H9 (cell line): ENCODE results near the gene CD1B. TPM values are rescaled to one million over a fixed set of nuclear protein-coding genes. Genes with fewer than 3 reads are reported as not detected.

Experiments
- DNase-seq: peaks from one replicate; pipeline ENCODE4 v3.0.0-alpha.2; 2017
- H2AFZ ChIP-seq: one replicate; pipeline ENCODE4 v1.6.1; 2013; ENCODE audit warnings: mild to moderate bottlenecking, low read length, control low read depth, moderate library complexity
- H2AK5ac ChIP-seq: 2 replicates; pipeline ENCODE4 v1.6.1; 2013; ENCODE audit warnings: low read length, control low read depth, mixed read lengths; ENCODE audit not compliant: insufficient read length
- H2BK120ac ChIP-seq: one replicate; pipeline ENCODE4 v1.6.1; 2013; ENCODE audit warnings: low read depth, mild to moderate bottlenecking, low read length, control low read depth, inconsistent platforms; ENCODE audit not compliant: poor library complexity, severe bottlenecking
- H2BK12ac ChIP-seq: 2 replicates; pipeline ENCODE4 v1.6.1; 2013; ENCODE audit warnings: low read length, control low read depth, mixed read lengths, low read depth; ENCODE audit not compliant: insufficient read length
- H2BK15ac ChIP-seq: 2 replicates; pipeline ENCODE4 v1.6.1; 2013; ENCODE audit warnings: low read depth, low read length, control low read depth
- H2BK20ac ChIP-seq: one replicate; pipeline ENCODE4 v1.6.1; 2013; ENCODE audit warnings: low read depth, mild to moderate bottlenecking, low read length, control low read depth, inconsistent platforms; ENCODE audit not compliant: poor library complexity, severe bottlenecking
- H2BK5ac ChIP-seq: 2 replicates; pipeline ENCODE4 v1.6.1; 2013; ENCODE audit warnings: low read length, control low read depth, mixed read lengths; ENCODE audit not compliant: insufficient read length
- H3K14ac ChIP-seq: 2 replicates; pipeline ENCODE4 v1.6.1; 2013; ENCODE audit warnings: low read length, control low read depth; ENCODE audit not compliant: insufficient read depth
- H3K18ac ChIP-seq: 2 replicates; pipeline ENCODE4 v1.6.1; 2013; ENCODE audit warnings: low read depth, mild to moderate bottlenecking, mixed read lengths, low read length, control low read depth; ENCODE audit not compliant: insufficient read length
- H3K23ac ChIP-seq: 2 replicates; pipeline ENCODE4 v1.6.1; 2013; ENCODE audit warnings: low read length, control low read depth, mixed read lengths, low read depth; ENCODE audit not compliant: insufficient read length
- H3K23me2 ChIP-seq: 2 replicates; pipeline ENCODE4 v1.6.1; 2013; ENCODE audit warnings: low read depth, mild to moderate bottlenecking, mixed read lengths, low read length, control low read depth; ENCODE audit not compliant: insufficient read length, poor library complexity, severe bottlenecking
- H3K27ac ChIP-seq: 2 replicates; pipeline ENCODE4 v1.5.1; 2013; ENCODE audit warnings: low read length, control low read depth, mixed read lengths, low read depth; ENCODE audit not compliant: insufficient read length
- H3K27me3 ChIP-seq: 2 replicates; pipeline ENCODE4 v1.6.1; 2013; ENCODE audit warnings: low read length, control low read depth, inconsistent platforms; ENCODE audit not compliant: insufficient read depth
- H3K4ac ChIP-seq: 2 replicates; pipeline ENCODE4 v1.6.1; 2013; ENCODE audit warnings: low read depth, mild to moderate bottlenecking, control low read depth, inconsistent platforms, low read length, moderate library complexity
- H3K4me1 ChIP-seq: 2 replicates; pipeline ENCODE4 v1.6.1; 2013; ENCODE audit warnings: low read length, control low read depth, inconsistent platforms; ENCODE audit not compliant: insufficient read depth
- H3K4me2 ChIP-seq: 2 replicates; pipeline ENCODE4 v1.6.1; 2013; ENCODE audit warnings: low read length, control low read depth, mixed read lengths; ENCODE audit not compliant: insufficient read length, insufficient read depth
- H3K56ac ChIP-seq: 2 replicates; pipeline ENCODE4 v1.6.1; 2013; ENCODE audit warnings: low read depth, mild to moderate bottlenecking, mixed read lengths, low read length, control low read depth; ENCODE audit not compliant: insufficient read length
- H3K79me1 ChIP-seq: 2 replicates; pipeline ENCODE4 v1.6.1; 2013; ENCODE audit warnings: low read depth, mild to moderate bottlenecking, moderate library complexity, low read length, control low read depth, inconsistent platforms; ENCODE audit not compliant: insufficient read depth, poor library complexity, severe bottlenecking
- H3K79me2 ChIP-seq: 2 replicates; pipeline ENCODE4 v1.6.1; 2013; ENCODE audit warnings: low read length, control low read depth, inconsistent platforms; ENCODE audit not compliant: insufficient read depth
- H3K9ac ChIP-seq: 2 replicates; pipeline ENCODE4 v1.6.1; 2013; ENCODE audit warnings: low read length, control low read depth, mixed read lengths; ENCODE audit not compliant: insufficient read length; ENCODE audit errors: extremely low read depth
- H3K9me3 ChIP-seq: one replicate; pipeline ENCODE4 v1.6.1; 2013; ENCODE audit warnings: low read depth, low read length, inconsistent platforms; ENCODE audit not compliant: control insufficient read depth
- H3T11ph ChIP-seq: one replicate; pipeline ENCODE4 v1.6.1; 2013; ENCODE audit warnings: mild to moderate bottlenecking, low read length, control low read depth, inconsistent platforms
- H4K20me1 ChIP-seq: one replicate; pipeline ENCODE4 v1.6.1; 2013; ENCODE audit not compliant: control insufficient read depth, insufficient read length, insufficient read depth
- H4K5ac ChIP-seq: 2 replicates; pipeline ENCODE4 v1.6.1; 2013; ENCODE audit warnings: low read depth, mild to moderate bottlenecking, mixed read lengths, low read length, control low read depth; ENCODE audit not compliant: insufficient read length
- H4K8ac ChIP-seq: replicated peaks from 2 replicates; pipeline ENCODE4 v1.6.1; 2013; ENCODE audit warnings: low read length, control low read depth, mixed read lengths, low read depth; ENCODE audit not compliant: insufficient read length
- H4K91ac ChIP-seq: 2 replicates; pipeline ENCODE4 v1.6.1; 2013; ENCODE audit warnings: low read depth, mild to moderate bottlenecking, moderate library complexity, mixed read lengths, low read length, control low read depth; ENCODE audit not compliant: insufficient read length
- H3K27ac Mint-ChIP-seq, 3 experiments: 2 replicates in 2 of 3; 3 replicates in 1 of 3; pipeline ENCODE4 v1.8.0; 2020 to 2021; ENCODE audit warnings: mixed read lengths in 3 of 3, mild to moderate bottlenecking in 1 of 3, moderate library complexity in 1 of 3
- H3K27me3 Mint-ChIP-seq: 2 replicates; pipeline ENCODE4 v1.8.0; 2021; ENCODE audit warnings: low read depth, mild to moderate bottlenecking, moderate library complexity, mixed read lengths
- H3K36me3 Mint-ChIP-seq, 3 experiments: 2 replicates in 2 of 3; 3 replicates in 1 of 3; pipeline ENCODE4 v1.8.0; 2020 to 2021; ENCODE audit warnings: low read depth in 3 of 3, mixed read lengths in 3 of 3; ENCODE audit not compliant: insufficient read depth in 1 of 3
- H3K4me1 Mint-ChIP-seq, 2 experiments: 2 replicates each; pipeline ENCODE4 v1.8.0; 2020; ENCODE audit warnings: mixed read lengths in 2 of 2
- H3K4me3 Mint-ChIP-seq, 2 experiments: 2 replicates in 1 of 2; 3 replicates in 1 of 2; pipeline ENCODE4 v1.8.0; 2020 to 2021; ENCODE audit warnings: mild to moderate bottlenecking in 2 of 2, mixed read lengths in 2 of 2, moderate library complexity in 1 of 2
- H3K9me3 Mint-ChIP-seq, 2 experiments: 2 replicates in 1 of 2; 3 replicates in 1 of 2; pipeline ENCODE4 v1.8.0; 2020; ENCODE audit warnings: mild to moderate bottlenecking in 2 of 2, mixed read lengths in 2 of 2, moderate library complexity in 1 of 2
- WGBS: extraction: QIAGEN DNeasy Blood & Tissue Kit; methylation state at CpG from one replicate; pipeline ENCODE4 v1.1.7; 2013; ENCODE audit warnings: missing lambda C conversion rate, low lambda C conversion rate, mixed read lengths; ENCODE audit not compliant: insufficient read length; ENCODE audit errors: extremely low coverage; 5-methylcytosine and 5-hydroxymethylcytosine counted together
- long read RNA-seq: library from polyadenylated mRNA; unstranded; transcript quantifications from one replicate; pipeline ENCODE4 v2.0.0, GENCODE V29; 2020
- total RNA-seq: library from RNA; stranded (reverse); gene quantifications from 2 replicates; pipeline ENCODE4 v1.2.1, GENCODE V29; 2021
- TF ChIP-seq, protein P1 (sequence below): fragments of 200-600 bp; sonication (generic); conservative IDR thresholded peaks from 3 replicates; pipeline ENCODE4 v1.8.0; 2021; ENCODE audit warnings: antibody characterized with exemption, mild to moderate bottlenecking

CD1B gene
- not detected in 2 replicates for total RNA-seq
- long read RNA-seq, result 0 reads

DNA sequence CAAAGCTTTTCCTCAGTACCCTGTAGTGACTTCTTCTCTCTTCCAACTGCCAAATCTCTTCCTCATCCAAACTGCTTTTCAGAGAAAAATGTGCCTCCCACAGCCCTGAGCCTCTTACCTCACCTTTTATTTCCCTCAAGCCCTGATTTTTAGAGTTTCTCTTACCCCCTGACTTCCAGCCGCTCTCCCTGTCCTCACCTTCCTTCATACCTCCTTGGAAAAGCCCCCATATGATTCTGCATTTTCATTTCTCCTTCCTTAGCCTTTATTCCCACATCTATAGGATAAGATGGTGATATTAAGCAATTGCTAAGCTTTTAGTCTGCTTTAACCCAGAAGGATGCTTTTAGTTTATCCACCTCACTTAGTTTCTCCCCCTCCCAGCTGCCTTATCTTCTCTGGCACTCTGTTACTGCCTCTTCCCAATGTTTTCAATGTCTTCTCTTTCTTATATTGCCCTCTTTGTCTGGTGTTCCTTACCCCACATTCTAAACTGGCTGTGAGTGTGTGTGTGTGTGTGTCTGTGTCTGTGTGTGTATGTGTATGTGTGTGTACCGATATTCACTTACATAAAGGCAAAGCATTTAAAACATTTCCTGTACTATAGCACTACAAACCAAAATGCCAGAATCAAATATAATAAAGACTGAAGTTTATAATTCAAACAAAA, at the start of gene CD1B:
Gene CD1B (minus strand): TSS at position 51 of the 670 bp plus-strand sequence. CDS start 108 bp downstream, outside the sequence.
- Mint-ChIP-seq H3K9me3 (no peaks in the 10 kb centered on the region), H3K4me1 (no peaks in the 10 kb centered on the region), H3K4me3 (no peak within 1 kb of the TSS), H3K27ac (no peak within 1 kb of the TSS), H3K36me3 (no peaks in the 10 kb centered on the region), H3K27me3 (no peaks in the 10 kb centered on the region; the same call in 1 of the 2 replicates)
- no peak within 1 kb of the TSS for H2BK120ac ChIP-seq
- no peak within 1 kb of the TSS for H3K56ac ChIP-seq
- no CpG with 5 or more reads among the region's 2 CpGs for WGBS
- H2AFZ ChIP-seq, result no peak within 1 kb of the TSS
- H3K23me2 ChIP-seq, result no peaks in the 10 kb centered on the region
- H3K27ac ChIP-seq, result no peak within 1 kb of the TSS
- H3K18ac ChIP-seq, result no peak within 1 kb of the TSS
- H4K91ac ChIP-seq, result no peak within 1 kb of the TSS
- no peaks in the 10 kb centered on the region for H3K9me3 ChIP-seq
- H2BK12ac ChIP-seq, result no peak within 1 kb of the TSS
- no peaks in the 10 kb centered on the region for H3K79me2 ChIP-seq
- H2BK5ac ChIP-seq, result no peak within 1 kb of the TSS
- no peak within 1 kb of the TSS for H4K8ac ChIP-seq
- H3K4me1 ChIP-seq, result no peaks in the 10 kb centered on the region
- H3K79me1 ChIP-seq, result no peaks in the 10 kb centered on the region
- H3T11ph ChIP-seq, result no peak within 1 kb of the TSS
- H3K27me3 ChIP-seq, result no peaks in the 10 kb centered on the region
- H3K4ac ChIP-seq, result no peak within 1 kb of the TSS
- H3K4me2 ChIP-seq, result no peak within 1 kb of the TSS
- no peak within 1 kb of the TSS for H2BK15ac ChIP-seq
- TF ChIP-seq, protein P1, sequence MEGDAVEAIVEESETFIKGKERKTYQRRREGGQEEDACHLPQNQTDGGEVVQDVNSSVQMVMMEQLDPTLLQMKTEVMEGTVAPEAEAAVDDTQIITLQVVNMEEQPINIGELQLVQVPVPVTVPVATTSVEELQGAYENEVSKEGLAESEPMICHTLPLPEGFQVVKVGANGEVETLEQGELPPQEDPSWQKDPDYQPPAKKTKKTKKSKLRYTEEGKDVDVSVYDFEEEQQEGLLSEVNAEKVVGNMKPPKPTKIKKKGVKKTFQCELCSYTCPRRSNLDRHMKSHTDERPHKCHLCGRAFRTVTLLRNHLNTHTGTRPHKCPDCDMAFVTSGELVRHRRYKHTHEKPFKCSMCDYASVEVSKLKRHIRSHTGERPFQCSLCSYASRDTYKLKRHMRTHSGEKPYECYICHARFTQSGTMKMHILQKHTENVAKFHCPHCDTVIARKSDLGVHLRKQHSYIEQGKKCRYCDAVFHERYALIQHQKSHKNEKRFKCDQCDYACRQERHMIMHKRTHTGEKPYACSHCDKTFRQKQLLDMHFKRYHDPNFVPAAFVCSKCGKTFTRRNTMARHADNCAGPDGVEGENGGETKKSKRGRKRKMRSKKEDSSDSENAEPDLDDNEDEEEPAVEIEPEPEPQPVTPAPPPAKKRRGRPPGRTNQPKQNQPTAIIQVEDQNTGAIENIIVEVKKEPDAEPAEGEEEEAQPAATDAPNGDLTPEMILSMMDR, result no peak
- H4K20me1 ChIP-seq, result no peaks in the 10 kb centered on the region
- H3K9ac ChIP-seq, result no peak within 1 kb of the TSS
- H2BK20ac ChIP-seq, result no peak within 1 kb of the TSS
- no peak for DNase-seq
- H4K5ac ChIP-seq, result no peak within 1 kb of the TSS
- no peak within 1 kb of the TSS for H3K14ac ChIP-seq
- no peak within 1 kb of the TSS for H3K23ac ChIP-seq
- H2AK5ac ChIP-seq, result no peak within 1 kb of the TSS
